Calu3 (cell line): ENCODE results near the gene ESR1. TPM values are rescaled to one million over a fixed set of nuclear protein-coding genes. Genes with fewer than 3 reads are reported as not detected.
"Not testable (repeated sequence)": the region's sequence is repeated elsewhere in the genome, so short reads cannot be mapped to it uniquely, and the experiment has no call there.

ENCODE experiments used
- BruUV-seq: library from RNA; stranded (reverse); fragments of 400-500 nt; replicated peaks from 2 replicates; lab custom pipeline; 2021; lab: Mats Ljungman, UMichigan
- CTCF ChIA-PET: fragments of 300-600 bp; sonication (Branson Sonifier 250); formaldehyde crosslinking; loops from one replicate; lab custom pipeline; 2022; ENCODE audit warnings: antibody characterized with exemption; lab: Charles Lee
- DNase-seq: peaks from one replicate; pipeline ENCODE4 v3.0.0; 2022
- H3K27ac Mint-ChIP-seq: one replicate; pipeline ENCODE4 v1.8.0; 2022; ENCODE audit warnings: mixed read lengths; ENCODE audit not compliant: unreplicated experiment
- H3K27me3 Mint-ChIP-seq: one replicate; pipeline ENCODE4 v1.8.0; 2022; ENCODE audit warnings: mixed read lengths; ENCODE audit not compliant: unreplicated experiment
- H3K36me3 Mint-ChIP-seq: one replicate; pipeline ENCODE4 v1.8.0; 2022; ENCODE audit warnings: mild to moderate bottlenecking, moderate library complexity, mixed read lengths; ENCODE audit not compliant: insufficient read depth, unreplicated experiment
- H3K4me1 Mint-ChIP-seq: one replicate; pipeline ENCODE4 v1.8.0; 2022; ENCODE audit warnings: mild to moderate bottlenecking, low read depth, mixed read lengths; ENCODE audit not compliant: unreplicated experiment
- H3K4me3 Mint-ChIP-seq: one replicate; pipeline ENCODE4 v1.8.0; 2022; ENCODE audit warnings: mild to moderate bottlenecking, low read depth, moderate library complexity, mixed read lengths; ENCODE audit not compliant: unreplicated experiment
- H3K9me3 Mint-ChIP-seq: one replicate; pipeline ENCODE4 v1.8.0; 2022; ENCODE audit warnings: low read depth, mixed read lengths; ENCODE audit not compliant: unreplicated experiment
- CTCF ChIP-seq: fragments of 200-600 bp; IDR thresholded peaks from one replicate; pipeline ENCODE4 v1.8.0; 2022; ENCODE audit warnings: antibody characterized with exemption; ENCODE audit not compliant: unreplicated experiment
- intact Hi-C: fragments of 100-400 bp; cut with micrococcal nuclease; formaldehyde crosslinking; loops from one replicate; pipeline ENCODE4 v1.10.0; 2022; ENCODE audit not compliant: unreplicated experiment
- total RNA-seq: library from RNA; stranded (reverse); gene quantifications from 2 replicates; pipeline ENCODE4 v1.2.3, GENCODE V29; 2022

Gene ESR1
- total RNA-seq, 1 experiment from 2014 or later = 0.50 TPM

GRCh38 chr6:152129691-152130151 is 322.2 kb downstream of the ESR1 start:
- intact Hi-C loops = no loop called here
- Mint-ChIP-seq H3K27ac (no peak overlapping the region), H3K4me3 (no peak overlapping the region), H3K9me3 (no peaks in the 10 kb centered on the region), H3K27me3 (no peaks in the 10 kb centered on the region), H3K36me3 (peaks cover 5% of the 10 kb centered on the region), H3K4me1 (no peaks in the 10 kb centered on the region)
- no peak for TF ChIP-seq CTCF
- CTCF ChIA-PET = no interaction called here
- no TSS peak for BruUV-seq
- DNase-seq = no peak

GRCh38 chr6:152130441-152130840 is 323.0 kb downstream of the ESR1 start:
- TF ChIP-seq CTCF = no peak
- CTCF ChIA-PET = no interaction called here
- Mint-ChIP-seq H3K9me3 (no peaks in the 10 kb centered on the region), H3K27me3 (no peaks in the 10 kb centered on the region), H3K27ac (no peak overlapping the region), H3K4me3 (no peak overlapping the region), H3K36me3 (peaks cover 5% of the 10 kb centered on the region), H3K4me1 (no peaks in the 10 kb centered on the region)
- BruUV-seq = no TSS peak
- intact Hi-C loops = no loop called here
- DNase-seq = no peak

- no peaks in the 10 kb centered on the region for H3K36me3 Mint-ChIP-seq
- no peak overlapping the region for H3K27ac Mint-ChIP-seq
- H3K27me3 Mint-ChIP-seq = no peaks in the 10 kb centered on the region
- TF ChIP-seq CTCF = no peak
- DNase-seq = no peak
- intact Hi-C loops = no loop called here
- CTCF ChIA-PET = no interaction called here
- H3K4me1 Mint-ChIP-seq = no peaks in the 10 kb centered on the region
- no TSS peak for BruUV-seq
- no peaks in the 10 kb centered on the region for H3K9me3 Mint-ChIP-seq
- H3K4me3 Mint-ChIP-seq = no peak overlapping the region
Measured at GRCh38 chr6:152135755-152136448, 328.4 kb downstream of the ESR1 start.

- Mint-ChIP-seq H3K4me3 (no peak overlapping the region), H3K36me3 (no peaks in the 10 kb centered on the region), H3K4me1 (no peaks in the 10 kb centered on the region), H3K9me3 (no peaks in the 10 kb centered on the region), H3K27me3 (no peaks in the 10 kb centered on the region), H3K27ac (no peak overlapping the region)
- TF ChIP-seq CTCF = no peak
- BruUV-seq = no TSS peak
- CTCF ChIA-PET = no interaction called here
- intact Hi-C loops = no loop called here
- no peak for DNase-seq
Measured at GRCh38 chr6:152136449-152136825, 329.0 kb downstream of the ESR1 start.

GRCh38 chr6:152138344-152138743 is 330.9 kb downstream of the ESR1 start:
- H3K27me3 Mint-ChIP-seq, DNase-seq, H3K27ac Mint-ChIP-seq, CTCF ChIA-PET, H3K4me1 Mint-ChIP-seq, H3K36me3 Mint-ChIP-seq, H3K4me3 Mint-ChIP-seq, intact Hi-C loops, BruUV-seq, H3K9me3 Mint-ChIP-seq: not testable (repeated sequence)
